Measurements from ENCODE around the gene VGLL1.

VGLL1 gene

DNA sequence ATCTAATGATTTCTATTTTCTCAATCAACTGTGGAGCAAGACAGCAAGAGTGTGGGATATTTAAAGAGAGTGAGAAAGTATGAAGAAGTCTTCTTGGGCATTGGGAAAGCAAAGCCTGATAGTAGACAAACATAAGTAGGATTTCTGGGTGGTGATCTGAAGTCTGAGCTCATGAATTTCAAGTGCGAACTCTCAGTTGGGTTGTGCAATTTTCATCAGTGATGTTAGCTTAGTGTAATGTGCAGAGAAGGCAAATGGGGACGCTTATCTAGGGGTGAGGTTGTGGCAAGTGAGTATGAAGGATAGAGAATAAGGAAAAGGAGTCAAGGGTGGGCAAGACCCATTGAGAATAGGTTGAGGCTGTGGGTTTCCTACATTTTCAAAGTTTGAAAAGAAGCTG is 23.7 kb downstream of the VGLL1 start:
- DNase-seq = no peak

DNA sequence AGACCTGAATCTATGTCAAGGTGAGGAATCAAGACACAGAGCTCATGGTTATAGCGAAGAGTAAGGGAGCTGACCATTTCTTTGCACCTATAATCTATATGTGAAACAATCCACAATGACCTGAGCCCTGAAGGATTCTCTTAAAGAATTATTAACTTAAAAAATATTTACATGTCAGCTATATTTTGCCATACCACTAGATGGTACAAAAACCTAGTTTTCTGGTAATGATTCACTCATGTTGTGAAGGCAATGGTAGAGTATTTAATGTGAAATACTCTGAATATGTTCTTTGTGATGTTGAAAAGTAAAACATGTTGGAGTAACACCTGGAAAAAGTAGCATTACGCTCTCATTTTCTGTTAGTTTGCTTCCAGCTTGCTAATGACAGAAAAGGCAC is 40.0 kb downstream of the VGLL1 start:
- no peak for DNase-seq

DNA sequence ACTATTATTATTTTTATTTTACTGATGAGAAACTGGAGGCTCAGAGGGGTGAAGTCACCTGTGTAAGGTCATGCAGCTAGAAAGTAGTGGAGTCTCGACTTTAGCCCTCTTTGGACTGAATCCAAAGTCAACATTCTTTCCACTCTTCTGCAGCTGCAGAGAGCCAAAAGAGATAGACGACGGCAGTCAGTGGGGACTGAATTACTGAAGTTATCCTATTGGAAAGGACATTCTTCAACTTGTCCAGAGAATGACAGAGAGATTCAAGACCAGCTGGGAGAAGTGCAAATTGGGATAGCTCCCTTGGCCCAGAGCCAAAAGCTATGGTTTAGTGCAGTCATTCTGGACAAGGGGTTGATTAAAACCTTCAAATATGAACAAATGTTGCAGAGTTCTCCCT is 42.5 kb downstream of the VGLL1 start:
- no peak for DNase-seq

DNA sequence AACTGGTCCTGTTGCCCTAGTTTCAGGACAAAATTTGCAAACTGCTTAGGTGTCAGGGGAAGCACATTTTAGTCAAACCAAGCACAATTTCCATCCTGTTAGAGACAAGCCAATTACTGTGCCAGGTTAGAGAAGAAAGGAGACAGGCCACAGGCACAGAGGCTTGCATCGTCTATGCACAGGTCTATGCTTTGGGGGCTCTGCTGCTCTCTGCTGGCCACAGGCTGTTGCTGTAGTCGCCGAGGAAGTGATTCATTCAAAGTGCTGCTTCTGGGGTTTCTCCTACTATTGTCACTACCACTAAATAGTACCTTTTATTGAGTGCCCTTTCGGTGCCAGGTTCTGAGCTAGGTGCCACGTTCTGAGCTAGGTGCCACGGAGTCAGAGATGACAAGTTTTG is 45.5 kb downstream of the VGLL1 start:
- peak; percentile 29 for DNase-seq

DNA sequence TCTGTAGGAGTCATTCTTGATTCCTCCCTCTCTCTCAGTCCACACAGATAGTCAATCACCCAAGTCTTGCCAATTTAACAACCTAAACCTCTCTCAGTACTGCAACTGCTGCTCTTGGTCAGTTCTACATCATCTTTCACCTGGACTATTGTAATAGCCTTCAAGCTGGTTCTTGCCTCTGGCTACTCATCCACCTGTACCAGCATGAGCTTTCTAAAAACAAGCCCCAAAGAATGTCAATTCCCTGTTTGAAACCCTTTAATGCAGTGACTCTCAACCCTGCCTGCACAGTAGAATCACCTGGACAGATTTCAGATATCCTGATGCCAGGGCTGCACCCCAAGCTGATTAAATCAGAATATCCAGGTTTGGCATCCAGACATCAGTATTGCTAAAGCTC is 48.3 kb downstream of the VGLL1 start:
- no peak for DNase-seq

DNA sequence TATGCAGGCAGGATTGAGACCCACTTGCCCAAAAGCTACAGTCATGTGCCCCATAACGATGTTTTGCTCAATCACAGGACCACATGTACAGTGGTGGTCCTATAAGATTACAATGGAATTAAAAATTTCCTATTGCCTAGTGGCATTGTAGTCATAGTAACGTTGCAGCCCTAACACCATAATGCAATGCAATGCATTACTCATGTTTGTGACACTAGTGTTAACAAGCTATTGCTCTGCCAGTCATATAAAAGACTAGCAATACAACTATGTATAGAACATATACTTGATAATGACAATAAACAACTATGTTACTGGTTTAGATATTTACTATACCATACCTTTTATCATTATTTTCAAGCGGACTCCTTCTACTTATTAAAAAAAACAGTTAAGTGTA is 50.6 kb downstream of the VGLL1 start:
- DNase-seq = no peak

DNA sequence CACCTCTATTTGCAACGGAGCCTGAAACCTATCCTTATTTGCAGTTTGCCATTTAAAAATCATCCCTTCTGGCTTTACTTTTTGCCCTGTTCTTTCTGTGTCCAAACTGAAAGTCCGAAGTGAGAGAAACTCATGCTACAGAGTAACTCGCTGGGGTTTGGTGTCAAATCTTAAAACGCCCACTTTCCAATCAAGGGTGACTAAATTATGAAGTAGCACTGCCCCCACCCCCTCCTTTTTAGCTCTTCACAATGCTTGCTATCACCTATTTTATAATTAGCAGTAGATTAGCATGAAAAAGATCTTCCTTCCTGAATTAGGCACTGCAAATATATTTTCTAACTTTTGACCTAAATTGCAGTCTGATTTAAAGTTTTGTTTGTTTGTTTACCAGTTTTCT is 52.5 kb downstream of the VGLL1 start:
- no peak for DNase-seq

DNA sequence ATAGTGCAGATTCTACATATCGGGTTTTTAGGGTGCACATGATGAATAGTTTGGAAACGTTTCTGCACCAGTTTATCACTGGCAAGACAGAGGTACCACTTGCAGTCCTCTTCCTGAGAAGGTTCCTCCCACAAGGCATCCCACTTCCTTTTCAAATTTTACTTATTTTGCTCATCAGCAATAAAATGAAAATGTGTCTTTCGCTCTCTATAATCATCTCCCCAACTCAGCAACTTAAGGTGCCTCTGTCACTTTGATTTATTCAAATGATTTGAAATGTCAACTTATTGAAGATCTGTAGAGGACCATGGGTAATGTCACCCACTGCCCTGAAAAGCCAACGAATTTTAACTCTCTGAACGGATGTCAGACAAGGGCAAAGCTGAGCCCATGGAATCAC is 53.2 kb downstream of the VGLL1 start:
- no peak for DNase-seq

DNA sequence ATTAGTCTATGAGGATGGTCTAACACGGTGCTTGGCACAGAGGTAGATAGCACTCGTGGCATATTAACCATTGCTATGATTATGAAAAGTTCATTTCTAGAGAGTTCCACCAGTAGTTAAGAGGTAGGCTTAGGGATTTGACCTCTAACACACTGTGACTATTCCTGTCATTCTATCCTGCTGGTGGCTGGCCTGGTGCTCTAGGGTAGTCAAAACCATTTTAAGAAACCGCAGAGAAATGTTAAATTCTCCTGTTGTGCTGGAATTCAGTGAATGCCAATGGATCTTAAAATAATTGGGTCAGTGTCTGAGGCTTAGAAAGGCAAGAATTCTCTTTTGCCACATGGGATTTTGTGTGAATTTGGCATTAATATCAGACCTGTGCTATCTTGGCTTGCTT is 53.9 kb downstream of the VGLL1 start:
- DNase-seq = no peak

DNA sequence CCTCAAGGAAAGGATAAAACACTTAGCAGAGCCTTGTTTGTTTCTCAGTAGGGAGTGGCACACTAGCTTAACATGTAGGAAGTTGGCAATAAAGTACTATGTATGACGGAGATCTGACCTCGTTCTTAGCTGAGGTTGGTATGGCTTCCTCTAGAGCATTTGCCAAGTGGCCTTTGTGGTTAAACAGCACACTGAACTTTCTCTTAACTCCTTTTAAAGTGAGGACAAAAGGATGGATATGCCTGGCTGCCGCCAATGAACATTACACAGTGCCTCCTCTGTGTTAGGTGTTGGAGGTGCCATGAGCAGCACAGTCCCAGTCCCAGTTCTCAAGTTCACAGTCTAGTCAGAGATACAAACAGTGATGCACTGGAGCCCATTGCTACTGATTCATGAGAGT is 54.4 kb downstream of the VGLL1 start:
- no peak for DNase-seq

DNA sequence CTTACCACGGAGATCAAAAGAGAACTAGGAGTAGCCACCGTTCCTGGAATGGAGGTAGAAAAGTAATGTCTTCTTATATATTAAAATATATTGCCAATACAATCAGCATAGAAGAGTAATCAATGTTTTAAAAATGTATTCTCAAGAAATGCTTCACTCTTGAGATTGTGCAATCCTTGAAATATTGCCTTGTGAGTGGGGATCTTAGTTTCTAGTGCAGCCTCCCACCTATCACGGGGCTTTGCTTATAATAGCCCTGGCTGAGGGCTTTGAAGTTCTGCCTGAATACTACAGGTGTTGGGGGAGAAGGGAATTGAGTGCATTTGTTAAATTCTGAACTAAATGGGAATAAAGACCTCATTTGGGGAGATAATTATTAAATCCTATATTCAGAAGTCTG is 55.5 kb downstream of the VGLL1 start:
- no peak for DNase-seq

DNA sequence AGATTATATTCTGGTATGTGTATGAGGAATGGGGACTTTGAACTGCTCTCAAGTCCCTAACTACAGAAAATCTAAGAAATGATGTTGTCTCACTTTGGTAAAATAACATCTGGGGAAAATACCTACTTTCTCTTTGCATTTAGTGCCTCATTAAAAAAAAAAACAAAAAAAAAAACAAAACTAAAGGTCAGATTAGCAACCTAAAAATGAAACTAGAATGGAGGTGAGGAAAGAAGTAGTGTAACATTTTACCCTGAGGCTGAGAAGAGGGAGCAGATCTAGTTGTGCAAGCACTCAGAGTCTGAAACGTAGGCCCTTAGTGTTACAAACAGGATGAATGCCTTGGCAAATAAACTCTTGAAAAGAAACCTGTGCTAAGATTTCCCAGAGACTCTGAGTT is 56.0 kb downstream of the VGLL1 start:
- DNase-seq = no peak

DNA sequence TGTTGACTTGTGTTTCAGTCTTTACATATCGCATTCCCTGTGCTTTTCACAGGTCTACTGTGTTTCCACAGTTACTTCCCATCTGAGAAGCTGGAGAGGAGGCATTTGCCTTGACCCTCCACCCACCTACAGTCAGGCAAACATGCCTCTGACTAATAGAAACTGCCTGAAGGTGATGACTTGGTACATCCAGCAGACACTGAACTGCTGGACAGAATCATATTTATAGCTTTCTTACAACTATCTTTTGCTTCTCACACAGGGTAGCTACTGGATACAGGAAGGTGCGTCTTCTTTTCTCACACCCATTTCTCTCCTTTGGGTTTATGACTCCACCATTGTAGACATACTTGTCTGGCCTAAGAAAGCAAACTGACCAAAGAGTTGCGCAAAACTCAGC is 58.0 kb downstream of the VGLL1 start:
- no peak for DNase-seq

DNA sequence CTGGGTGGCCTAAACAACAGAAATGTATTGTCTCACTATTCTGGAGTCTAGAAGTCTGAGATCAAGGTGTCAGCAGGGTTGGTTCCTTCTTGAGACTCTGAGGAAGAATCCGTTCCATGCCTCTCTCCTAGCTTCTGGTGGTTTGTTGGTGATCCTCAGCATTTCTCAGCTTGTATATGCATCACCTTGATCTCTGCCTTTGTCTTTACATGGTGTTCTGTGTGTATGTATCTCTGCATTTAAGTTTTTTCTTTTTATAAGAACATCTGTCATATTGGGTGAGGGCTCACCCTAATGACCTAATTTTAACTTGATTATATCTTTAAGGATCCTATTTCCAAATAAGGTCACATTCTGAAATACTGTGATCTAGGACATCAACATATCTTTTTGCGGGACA is 65.3 kb downstream of the VGLL1 start:
- no peak for DNase-seq

DNA sequence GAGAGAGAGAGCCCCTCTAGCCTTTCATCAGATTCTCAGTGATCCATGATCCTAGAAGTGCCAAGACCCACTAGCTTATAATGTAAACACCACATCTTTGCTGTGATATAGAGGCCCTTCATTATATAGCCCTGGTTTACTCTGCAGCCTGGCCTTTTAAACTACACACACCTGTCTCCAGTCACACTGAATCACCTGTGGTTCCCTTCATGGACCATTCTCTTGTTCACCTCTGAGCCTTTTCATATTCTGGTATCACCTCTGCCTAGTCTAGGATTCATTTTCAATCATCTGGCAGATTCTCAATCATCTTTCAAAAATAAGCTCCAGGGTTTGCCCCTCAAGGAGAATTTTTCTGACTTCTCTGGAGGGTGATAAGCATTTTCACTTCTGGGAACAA is 65.9 kb downstream of the VGLL1 start:
- DNase-seq = no peak

DNA sequence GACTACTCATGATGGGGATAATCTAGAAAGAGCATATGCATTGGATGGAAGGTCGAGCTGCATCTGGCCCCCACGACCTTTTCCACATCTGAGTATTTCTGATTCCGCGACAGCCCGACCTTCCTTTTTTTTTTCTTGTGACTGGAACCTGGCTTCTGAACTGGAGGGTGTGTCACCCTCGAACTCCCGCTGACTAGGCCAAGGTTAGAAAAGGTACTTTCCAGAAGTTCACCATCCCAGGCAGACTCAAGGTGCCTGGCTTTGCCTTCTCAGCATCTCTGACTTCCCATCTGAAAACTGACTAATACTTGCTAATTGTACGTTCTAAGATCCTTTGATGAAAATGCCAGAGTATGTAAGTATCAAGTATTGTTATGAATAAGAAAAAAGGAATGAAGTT is 66.6 kb downstream of the VGLL1 start:
- DNase-seq = no peak

DNA sequence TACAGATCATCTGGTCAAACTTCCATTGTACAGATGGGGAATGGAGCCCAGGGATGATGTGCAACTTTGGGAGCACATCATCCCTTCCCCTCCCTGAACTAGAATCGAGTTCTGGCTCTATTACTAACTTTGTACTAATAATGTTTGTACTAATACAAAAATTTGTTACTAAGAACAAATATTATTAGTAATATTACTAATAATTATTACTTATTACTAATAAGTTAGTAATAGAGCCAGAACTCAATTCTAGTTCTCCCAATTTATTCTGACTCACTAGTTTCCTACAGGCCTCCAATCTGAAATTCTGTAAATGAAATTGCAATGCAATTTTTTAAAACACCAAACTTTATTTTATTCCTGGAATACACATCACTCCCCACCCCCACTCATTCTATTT is 68.0 kb downstream of the VGLL1 start:
- DNase-seq = no peak
